ENCODE data around the gene IP6K3.

- TF ChIP-seq, protein P1, sequence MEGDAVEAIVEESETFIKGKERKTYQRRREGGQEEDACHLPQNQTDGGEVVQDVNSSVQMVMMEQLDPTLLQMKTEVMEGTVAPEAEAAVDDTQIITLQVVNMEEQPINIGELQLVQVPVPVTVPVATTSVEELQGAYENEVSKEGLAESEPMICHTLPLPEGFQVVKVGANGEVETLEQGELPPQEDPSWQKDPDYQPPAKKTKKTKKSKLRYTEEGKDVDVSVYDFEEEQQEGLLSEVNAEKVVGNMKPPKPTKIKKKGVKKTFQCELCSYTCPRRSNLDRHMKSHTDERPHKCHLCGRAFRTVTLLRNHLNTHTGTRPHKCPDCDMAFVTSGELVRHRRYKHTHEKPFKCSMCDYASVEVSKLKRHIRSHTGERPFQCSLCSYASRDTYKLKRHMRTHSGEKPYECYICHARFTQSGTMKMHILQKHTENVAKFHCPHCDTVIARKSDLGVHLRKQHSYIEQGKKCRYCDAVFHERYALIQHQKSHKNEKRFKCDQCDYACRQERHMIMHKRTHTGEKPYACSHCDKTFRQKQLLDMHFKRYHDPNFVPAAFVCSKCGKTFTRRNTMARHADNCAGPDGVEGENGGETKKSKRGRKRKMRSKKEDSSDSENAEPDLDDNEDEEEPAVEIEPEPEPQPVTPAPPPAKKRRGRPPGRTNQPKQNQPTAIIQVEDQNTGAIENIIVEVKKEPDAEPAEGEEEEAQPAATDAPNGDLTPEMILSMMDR (IDR thresholded peaks at IDR 0.05), result no peak
- no peak for TF ChIP-seq POLR2A (IDR thresholded peaks at IDR 0.05)
- no peak for TF ChIP-seq EP300 (IDR thresholded peaks at IDR 0.05)
- TF ChIP-seq POLR2AphosphoS5 (IDR thresholded peaks at IDR 0.05), result no peak
These were observed 31.9 kb upstream of the IP6K3 start for GRCh38 chr6:33778444-33779121.
